Kidney epithelial cell (primary cell): ENCODE results near the gene ATP11A. TPM values are rescaled to one million over a fixed set of nuclear protein-coding genes. Genes with fewer than 3 reads are reported as not detected.
A peak's percentile ranks its signal among the peaks of the same experiment; 100 is the strongest.

Experiments used
- DNase-seq: peaks from one replicate; pipeline ENCODE4 v3.0.0-alpha.2; 2010; ENCODE audit warnings: low read depth
- H3K27me3 ChIP-seq: 2 replicates; pipeline ENCODE4 v1.6.0; 2011; ENCODE audit warnings: low read length; ENCODE audit not compliant: control insufficient read depth, insufficient read depth
- H3K36me3 ChIP-seq: 2 replicates; pipeline ENCODE4 v1.5.1; 2011; ENCODE audit warnings: low read length; ENCODE audit not compliant: control insufficient read depth, insufficient read depth
- H3K4me3 ChIP-seq: 2 replicates; pipeline ENCODE4 v1.5.1; 2011; ENCODE audit warnings: low read depth, mild to moderate bottlenecking, control low read depth, low read length
- CTCF ChIP-seq: IDR thresholded peaks from 2 replicates; pipeline ENCODE4 v1.5.1; 2011; ENCODE audit warnings: mild to moderate bottlenecking, moderate library complexity, low read length, control low read depth, inconsistent platforms; ENCODE audit not compliant: insufficient read depth, poor library complexity, severe bottlenecking
- total RNA-seq: library from RNA; depleted of rRNA; stranded (reverse); fragments of >200 nt; gene quantifications from 2 replicates; pipeline ENCODE4 v1.2.3, GENCODE V29; 2015

ATP11A gene
- total RNA-seq = 31.5 and 40.3 TPM in 2 replicates

- no peaks in the 10 kb centered on the region for H3K36me3 ChIP-seq
- peak; percentile 52 for DNase-seq
- peak within 1 kb of the TSS; percentile 81 for H3K4me3 ChIP-seq
- H3K27me3 ChIP-seq = no peaks in the 10 kb centered on the region
- TF ChIP-seq CTCF = peak; percentile 25
Measured at GRCh38 chr13:112689303-112690245, at the start of gene ATP11A. Gene ATP11A, plus strand, starts transcription at chr13:112690038. Its CDS starts 379 bp downstream, at chr13:112690417.

GRCh38 chr13:112641456-112642089 lies 48.3 kb upstream of the ATP11A start:
- DNase-seq = no peak
- H3K36me3 ChIP-seq = no peaks in the 10 kb centered on the region
- H3K4me3 ChIP-seq = no peak overlapping the region
- no peak for TF ChIP-seq CTCF
- peaks cover 10% of the 10 kb centered on the region for H3K27me3 ChIP-seq

GRCh38 chr13:112642090-112642460 lies 47.8 kb upstream of the ATP11A start:
- Histone ChIP-seq H3K36me3 (no peaks in the 10 kb centered on the region), H3K27me3 (peaks cover 5% of the 10 kb centered on the region), H3K4me3 (no peak overlapping the region)
- no peak for TF ChIP-seq CTCF
- no peak for DNase-seq

GRCh38 chr13:112643759-112644459 lies 45.9 kb upstream of the ATP11A start:
- peaks cover 2% of the 10 kb centered on the region for H3K27me3 ChIP-seq
- no peak overlapping the region for H3K4me3 ChIP-seq
- DNase-seq = no peak
- TF ChIP-seq CTCF = no peak
- H3K36me3 ChIP-seq = no peaks in the 10 kb centered on the region

- Histone ChIP-seq H3K27me3 (no peaks in the 10 kb centered on the region), H3K4me3 (no peak overlapping the region), H3K36me3 (no peaks in the 10 kb centered on the region)
- no peak for DNase-seq
- TF ChIP-seq CTCF = no peak
Measured at GRCh38 chr13:112645327-112645914, 44.4 kb upstream of the ATP11A start.
